Measurements from ENCODE around the gene SCAMP5.
A peak's percentile ranks its signal among the peaks of the same experiment; 100 is the strongest.

Gene SCAMP5

GRCh38 chr15:75036212-75036616 is 40.9 kb downstream of the SCAMP5 start:
- in situ Hi-C loops (cut with HindIII; ENCODE audit: low pct_ligation_motif_present, low pct_unique_long_range_greater_than_20kb, low sequenced_read_pairs), result no loop called here
- DNase-seq, result no peak

GRCh38 chr15:75037685-75038084 is 42.3 kb downstream of the SCAMP5 start:
- in situ Hi-C loops (cut with HindIII; ENCODE audit: low pct_ligation_motif_present, low pct_unique_long_range_greater_than_20kb, low sequenced_read_pairs), result no loop called here
- no peak for DNase-seq

- in situ Hi-C loops (cut with HindIII; ENCODE audit: low pct_ligation_motif_present, low pct_unique_long_range_greater_than_20kb, low sequenced_read_pairs), result no loop called here
- no peak for DNase-seq
Measured at GRCh38 chr15:75038231-75038630, 42.9 kb downstream of the SCAMP5 start.

GRCh38 chr15:75042730-75043508 is 47.6 kb downstream of the SCAMP5 start:
- peak; percentile 27 for DNase-seq
- in situ Hi-C loops (cut with HindIII; ENCODE audit: low pct_ligation_motif_present, low pct_unique_long_range_greater_than_20kb, low sequenced_read_pairs), result no loop called here

- in situ Hi-C loops (cut with HindIII; ENCODE audit: low pct_ligation_motif_present, low pct_unique_long_range_greater_than_20kb, low sequenced_read_pairs), result no loop called here
- DNase-seq, result no peak
Measured at GRCh38 chr15:75043509-75044257, 48.3 kb downstream of the SCAMP5 start.

- DNase-seq, result no peak
- in situ Hi-C loops (cut with HindIII; ENCODE audit: low pct_ligation_motif_present, low pct_unique_long_range_greater_than_20kb, low sequenced_read_pairs), result no loop called here
Measured at GRCh38 chr15:75044258-75044878, 49.0 kb downstream of the SCAMP5 start.

- in situ Hi-C loops (cut with HindIII; ENCODE audit: low pct_ligation_motif_present, low pct_unique_long_range_greater_than_20kb, low sequenced_read_pairs), result no loop called here
Measured at GRCh38 chr15:75045332-75046015, 50.1 kb downstream of the SCAMP5 start.

GRCh38 chr15:75048394-75048793 is 53.0 kb downstream of the SCAMP5 start:
- DNase-seq, result no peak
- in situ Hi-C loops (cut with HindIII; ENCODE audit: low pct_ligation_motif_present, low pct_unique_long_range_greater_than_20kb, low sequenced_read_pairs), result no loop called here

More at GRCh38 chr15:75045332-75046015, 50.1 kb downstream of the SCAMP5 start:
- DNase-seq, result no peak

- DNase-seq, result no peak
- in situ Hi-C loops (cut with HindIII; ENCODE audit: low pct_ligation_motif_present, low pct_unique_long_range_greater_than_20kb, low sequenced_read_pairs), result no loop called here
Measured at GRCh38 chr15:75049392-75049791, 54.0 kb downstream of the SCAMP5 start.

GRCh38 chr15:75050283-75050682 is 54.9 kb downstream of the SCAMP5 start:
- in situ Hi-C loops (cut with HindIII; ENCODE audit: low pct_ligation_motif_present, low pct_unique_long_range_greater_than_20kb, low sequenced_read_pairs), result no loop called here
- DNase-seq, result no peak

- in situ Hi-C loops (cut with HindIII; ENCODE audit: low pct_ligation_motif_present, low pct_unique_long_range_greater_than_20kb, low sequenced_read_pairs), result no loop called here
- no peak for DNase-seq
Measured at GRCh38 chr15:75051191-75051608, 55.8 kb downstream of the SCAMP5 start.

- no peak for DNase-seq
- in situ Hi-C loops (cut with HindIII; ENCODE audit: low pct_ligation_motif_present, low pct_unique_long_range_greater_than_20kb, low sequenced_read_pairs), result no loop called here
Measured at GRCh38 chr15:75051711-75052110, 56.3 kb downstream of the SCAMP5 start.

GRCh38 chr15:75052972-75053747 is 57.8 kb downstream of the SCAMP5 start:
- in situ Hi-C loops (cut with HindIII; ENCODE audit: low pct_ligation_motif_present, low pct_unique_long_range_greater_than_20kb, low sequenced_read_pairs), result no loop called here
- no peak for DNase-seq

GRCh38 chr15:75053748-75054125 is 58.4 kb downstream of the SCAMP5 start:
- in situ Hi-C loops (cut with HindIII; ENCODE audit: low pct_ligation_motif_present, low pct_unique_long_range_greater_than_20kb, low sequenced_read_pairs), result no loop called here
- DNase-seq, result no peak

- no peak for DNase-seq
- in situ Hi-C loops (cut with HindIII; ENCODE audit: low pct_ligation_motif_present, low pct_unique_long_range_greater_than_20kb, low sequenced_read_pairs), result no loop called here
Measured at GRCh38 chr15:75054172-75054897, 59.0 kb downstream of the SCAMP5 start.

GRCh38 chr15:75056036-75056435 is 60.7 kb downstream of the SCAMP5 start:
- in situ Hi-C loops (cut with HindIII; ENCODE audit: low pct_ligation_motif_present, low pct_unique_long_range_greater_than_20kb, low sequenced_read_pairs), result no loop called here
- no peak for DNase-seq

- no peak for DNase-seq
- in situ Hi-C loops (cut with HindIII; ENCODE audit: low pct_ligation_motif_present, low pct_unique_long_range_greater_than_20kb, low sequenced_read_pairs), result no loop called here
Measured at GRCh38 chr15:75058127-75058905, 63.0 kb downstream of the SCAMP5 start.
